Activated CD4-positive, alpha-beta T cell treated with anti-CD3 and anti-CD28 coated beads for 1 hour (primary cell): ENCODE data around the gene POU2AF1.
"Not testable (repeated sequence)": the region's sequence is repeated elsewhere in the genome, so short reads cannot be mapped to it uniquely, and the experiment has no call there.

Source experiments
- DNase-seq: peaks from one replicate; pipeline ENCODE4 v3.0.0-alpha.2; 2020

POU2AF1 gene

GRCh38 chr11:111339758-111340388 lies 39.2 kb downstream of the POU2AF1 start:
- no peak for DNase-seq

- DNase-seq, result no peak
Observed at GRCh38 chr11:111336582-111337256, 42.4 kb downstream of the POU2AF1 start.

GRCh38 chr11:111336062-111336461 lies 43.0 kb downstream of the POU2AF1 start:
- DNase-seq, result no peak

- DNase-seq, result no peak
Observed at GRCh38 chr11:111335549-111335948, 43.5 kb downstream of the POU2AF1 start.

GRCh38 chr11:111334532-111335502 lies 44.3 kb downstream of the POU2AF1 start:
- DNase-seq, result no peak

- no peak for DNase-seq
Observed at GRCh38 chr11:111331711-111332479, 47.2 kb downstream of the POU2AF1 start.

GRCh38 chr11:111330234-111330893 lies 48.7 kb downstream of the POU2AF1 start:
- no peak for DNase-seq

- no peak for DNase-seq
Observed at GRCh38 chr11:111329306-111330204, 49.5 kb downstream of the POU2AF1 start.

- DNase-seq, result no peak
Observed at GRCh38 chr11:111327908-111328624, 51.0 kb downstream of the POU2AF1 start.

GRCh38 chr11:111326824-111327223 lies 52.3 kb downstream of the POU2AF1 start:
- no peak for DNase-seq

- no peak for DNase-seq
Observed at GRCh38 chr11:111325259-111325658, 53.8 kb downstream of the POU2AF1 start.

- no peak for DNase-seq
Observed at GRCh38 chr11:111324277-111324720, 54.8 kb downstream of the POU2AF1 start.

- DNase-seq, result no peak
Observed at GRCh38 chr11:111322534-111322933, 56.5 kb downstream of the POU2AF1 start.

- DNase-seq, result no peak
Observed at GRCh38 chr11:111320728-111321568, 58.1 kb downstream of the POU2AF1 start.

GRCh38 chr11:111320199-111320598 lies 58.9 kb downstream of the POU2AF1 start:
- DNase-seq, result not testable (repeated sequence)

GRCh38 chr11:111319296-111319695 lies 59.8 kb downstream of the POU2AF1 start:
- no peak for DNase-seq

- no peak for DNase-seq
Observed at GRCh38 chr11:111312076-111312475, 67.0 kb downstream of the POU2AF1 start.

GRCh38 chr11:111310723-111311122 lies 68.4 kb downstream of the POU2AF1 start:
- no peak for DNase-seq

- no peak for DNase-seq
Observed at GRCh38 chr11:111310088-111310487, 69.0 kb downstream of the POU2AF1 start.
